Measurements from ENCODE around the gene TBX6.
A peak's percentile ranks its signal among the peaks of the same experiment; 100 is the strongest.
"Not testable (repeated sequence)": the region's sequence is repeated elsewhere in the genome, so short reads cannot be mapped to it uniquely, and the experiment has no call there.

Gene TBX6

GRCh38 chr16:30065102-30065942, 26.4 kb downstream of the TBX6 start, which contains the start of gene ALDOA:
Gene ALDOA (plus strand): TSS chr16:30065760. CDS start chr16:30066898, 1,138 bp downstream.
- DNase-seq = peak; percentile 89 to 97 (median 92)

GRCh38 chr16:30064729-30065101, 27.0 kb downstream of the TBX6 start:
- DNase-seq = no peak

- peak; percentile 40 to 74 (median 62) for DNase-seq
Measured at GRCh38 chr16:30063893-30064728, 27.6 kb downstream of the TBX6 start.

- no peak for DNase-seq
Measured at GRCh38 chr16:30063278-30063892, 28.3 kb downstream of the TBX6 start.

GRCh38 chr16:30060836-30061554, 30.7 kb downstream of the TBX6 start:
- no peak for DNase-seq

GRCh38 chr16:30060346-30060745, 31.4 kb downstream of the TBX6 start:
- no peak for DNase-seq

- DNase-seq = peak in 5 of 6 experiments; percentile 8 to 44 (median 29)
Measured at GRCh38 chr16:30054959-30055553, 36.7 kb downstream of the TBX6 start.

- no peak for DNase-seq
Measured at GRCh38 chr16:30054451-30054850, 37.3 kb downstream of the TBX6 start.

- DNase-seq = no peak
Measured at GRCh38 chr16:30053376-30054015, 38.2 kb downstream of the TBX6 start.

- DNase-seq = peak; percentile 57 to 84 (median 80)
Measured at GRCh38 chr16:30052671-30053372, 38.9 kb downstream of the TBX6 start.

GRCh38 chr16:30051518-30051917, 40.2 kb downstream of the TBX6 start:
- no peak for DNase-seq

- no peak for DNase-seq
Measured at GRCh38 chr16:30049871-30050270, 41.9 kb downstream of the TBX6 start.

- DNase-seq = no peak
Measured at GRCh38 chr16:30046588-30046987, 45.1 kb downstream of the TBX6 start.

GRCh38 chr16:30046178-30046577, 45.5 kb downstream of the TBX6 start:
- no peak for DNase-seq

GRCh38 chr16:30041841-30042240, 49.9 kb downstream of the TBX6 start:
- peak in 4 of 6 experiments; percentile 5 to 31 (median 20) for DNase-seq

GRCh38 chr16:30040690-30041089, 51.0 kb downstream of the TBX6 start:
- not testable (repeated sequence) for DNase-seq

- DNase-seq = no peak
Measured at GRCh38 chr16:30040221-30040620, 51.5 kb downstream of the TBX6 start.
